NCI-H2227 (cell line): ENCODE data around the gene ADAM12.
"Not testable (repeated sequence)": the region's sequence is repeated elsewhere in the genome, so short reads cannot be mapped to it uniquely, and the experiment has no call there.

Source experiments
- DNase-seq: peaks from one replicate; lab custom pipeline; 2025; ENCODE audit not compliant: unreplicated experiment; lab: John Stamatoyannopoulos, UW

The ADAM12 gene

DNA sequence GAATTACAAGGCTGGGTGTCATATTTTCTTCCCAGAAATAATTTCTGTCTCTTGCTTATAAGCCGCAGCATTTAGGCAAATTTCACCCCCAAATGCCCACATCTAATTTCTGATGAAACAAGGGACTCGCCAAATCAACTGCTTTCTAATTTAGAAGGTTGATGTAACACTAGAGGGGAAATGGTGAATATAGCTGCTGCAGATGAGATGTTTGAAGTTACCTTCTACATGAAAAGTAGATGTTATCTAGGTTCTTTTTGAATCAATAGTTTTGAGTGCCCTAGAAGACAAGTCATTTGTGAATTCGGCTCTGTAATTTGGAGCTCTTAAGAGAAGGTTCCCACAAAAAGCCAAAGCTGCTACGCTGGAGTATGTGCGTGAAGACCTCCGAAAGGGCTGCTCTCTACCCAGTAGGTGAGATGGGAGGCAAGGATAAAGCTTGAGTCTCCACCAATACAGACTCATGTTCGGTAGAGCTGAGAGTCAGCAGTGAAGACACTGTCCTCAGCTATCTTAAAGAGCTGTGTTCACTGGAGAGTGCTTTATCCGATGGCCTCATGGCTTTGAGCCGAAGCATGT is 392.5 kb downstream of the ADAM12 start:
- no peak for DNase-seq

DNA sequence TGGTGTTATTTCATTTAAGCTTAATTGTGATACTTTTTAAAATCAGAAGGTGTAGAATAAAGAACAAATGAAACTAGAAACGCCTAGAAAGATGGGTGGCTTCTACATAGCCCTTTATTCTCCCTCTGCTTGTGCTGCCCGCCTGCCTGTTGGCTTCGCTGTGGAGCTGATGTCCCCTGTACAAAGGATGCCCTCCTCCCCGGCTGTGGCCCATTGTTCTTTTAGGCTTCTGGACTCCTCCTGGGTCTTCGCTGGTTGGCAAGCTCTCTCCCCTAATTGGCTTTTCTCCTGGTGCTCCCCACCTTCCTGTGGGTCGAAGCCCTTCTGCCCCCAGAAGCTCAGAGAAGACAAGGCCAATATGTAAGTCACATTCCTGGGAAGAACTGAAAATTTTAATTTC is 393.7 kb downstream of the ADAM12 start:
- DNase-seq: no peak

DNA sequence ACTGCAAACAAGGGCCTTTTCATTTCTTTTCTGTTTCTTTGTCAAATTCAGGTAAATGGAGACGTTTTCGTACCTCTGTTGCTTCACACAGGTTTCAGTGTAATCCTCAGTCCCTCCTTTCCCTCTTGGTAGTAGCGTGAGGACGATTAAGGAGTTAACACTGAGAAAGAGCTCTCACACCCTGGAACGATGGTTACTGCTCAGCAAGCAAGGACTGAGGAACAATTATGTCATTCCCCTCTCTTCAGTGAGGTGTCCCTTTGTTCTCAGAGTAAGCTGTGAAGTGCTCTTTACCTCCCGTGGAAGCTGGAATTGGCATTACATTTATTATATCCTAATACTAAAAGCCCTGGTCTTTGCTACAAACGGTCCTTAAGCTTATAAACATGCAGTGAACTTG is 396.0 kb downstream of the ADAM12 start:
- DNase-seq: no peak

DNA sequence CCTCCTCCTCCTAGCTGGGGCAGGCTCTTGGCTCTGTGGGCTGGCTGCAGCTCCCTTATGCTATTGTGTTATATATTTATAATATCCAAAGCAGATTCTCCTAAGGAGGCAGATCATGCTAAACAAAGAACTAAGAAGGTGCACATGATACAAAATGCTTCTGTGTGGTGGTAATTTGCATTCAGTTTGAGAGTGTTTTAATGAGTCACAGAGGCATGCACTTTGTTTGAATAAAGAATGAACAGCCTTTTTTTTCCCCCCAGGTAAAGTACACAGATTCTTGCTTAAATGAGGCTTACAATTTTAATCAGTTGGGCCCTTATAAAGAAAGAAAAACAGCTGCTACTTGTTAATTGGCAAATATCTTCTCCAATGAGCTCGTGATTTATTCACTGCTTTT is 396.9 kb downstream of the ADAM12 start:
- no peak for DNase-seq

DNA sequence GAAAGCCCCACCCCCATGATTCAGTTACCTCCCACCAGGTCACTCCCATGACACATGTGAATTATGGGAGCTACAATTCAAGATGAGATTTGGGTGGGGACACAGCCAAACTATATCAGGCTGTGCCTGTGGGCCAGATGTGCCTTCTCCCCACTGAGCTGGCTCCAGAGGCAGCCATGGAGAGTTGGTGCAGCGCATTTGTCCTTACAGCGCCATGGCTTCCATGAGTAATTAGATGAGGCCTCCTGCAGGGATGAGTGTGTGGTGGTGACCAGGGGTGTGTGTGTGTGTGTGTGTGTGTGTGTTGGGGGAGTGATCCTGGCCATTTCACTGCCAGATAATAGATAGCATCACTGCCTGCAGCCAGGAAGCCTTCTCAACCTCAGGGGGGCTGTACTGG is 397.3 kb downstream of the ADAM12 start:
- no peak for DNase-seq

DNA sequence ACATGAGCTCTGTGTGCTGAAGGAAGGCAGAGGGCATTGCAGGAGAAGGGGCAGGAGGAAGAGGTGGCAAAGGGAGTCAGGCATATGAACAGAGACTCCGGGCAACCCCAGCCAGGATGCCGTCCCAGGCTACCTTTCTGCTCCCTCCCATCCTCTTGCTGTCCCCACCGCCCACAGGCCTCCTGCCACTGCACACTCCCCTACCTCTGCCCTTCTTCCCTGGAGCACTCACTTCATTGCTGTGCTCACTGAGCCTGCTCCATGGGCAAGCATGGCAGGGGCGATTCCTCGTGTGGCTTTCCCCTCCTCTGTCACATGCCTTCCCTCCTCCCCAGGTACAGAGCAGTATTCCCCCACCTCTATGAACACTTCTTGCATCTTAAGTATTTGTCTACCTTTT is 398.5 kb downstream of the ADAM12 start:
- DNase-seq: no peak

DNA sequence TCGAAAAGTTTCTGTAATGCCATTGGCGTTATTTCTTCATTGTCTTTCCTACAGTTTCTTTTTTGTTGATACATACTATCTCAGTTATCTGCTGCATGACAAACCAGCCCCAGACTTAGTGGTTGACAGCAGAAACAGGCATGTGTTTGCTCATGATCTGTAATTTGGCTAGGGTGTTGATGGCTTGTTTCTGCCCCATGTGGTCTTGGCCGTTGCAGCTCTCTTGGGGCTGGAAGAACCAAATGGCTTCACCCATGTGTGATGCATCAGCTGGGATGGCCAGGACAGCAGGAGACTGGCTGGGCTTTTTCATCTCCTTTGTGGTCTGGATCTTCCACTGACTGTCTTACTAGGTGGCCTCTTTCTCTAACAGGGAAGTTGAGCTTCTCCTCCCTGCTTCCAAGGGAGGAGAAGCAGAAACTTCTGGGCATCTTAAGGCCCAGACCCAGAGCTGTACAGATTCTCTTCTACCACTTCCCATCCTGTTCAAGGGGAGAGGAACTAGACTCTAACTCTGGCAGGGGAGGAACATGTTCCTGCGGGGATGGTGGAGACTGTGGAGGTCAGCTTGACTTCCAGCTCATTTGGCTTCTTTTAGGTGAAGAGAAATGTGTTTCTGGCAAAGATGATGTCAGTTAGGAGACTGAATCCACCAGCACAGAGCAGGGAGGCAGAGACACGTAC is 402.6 kb downstream of the ADAM12 start:
- DNase-seq: no peak

DNA sequence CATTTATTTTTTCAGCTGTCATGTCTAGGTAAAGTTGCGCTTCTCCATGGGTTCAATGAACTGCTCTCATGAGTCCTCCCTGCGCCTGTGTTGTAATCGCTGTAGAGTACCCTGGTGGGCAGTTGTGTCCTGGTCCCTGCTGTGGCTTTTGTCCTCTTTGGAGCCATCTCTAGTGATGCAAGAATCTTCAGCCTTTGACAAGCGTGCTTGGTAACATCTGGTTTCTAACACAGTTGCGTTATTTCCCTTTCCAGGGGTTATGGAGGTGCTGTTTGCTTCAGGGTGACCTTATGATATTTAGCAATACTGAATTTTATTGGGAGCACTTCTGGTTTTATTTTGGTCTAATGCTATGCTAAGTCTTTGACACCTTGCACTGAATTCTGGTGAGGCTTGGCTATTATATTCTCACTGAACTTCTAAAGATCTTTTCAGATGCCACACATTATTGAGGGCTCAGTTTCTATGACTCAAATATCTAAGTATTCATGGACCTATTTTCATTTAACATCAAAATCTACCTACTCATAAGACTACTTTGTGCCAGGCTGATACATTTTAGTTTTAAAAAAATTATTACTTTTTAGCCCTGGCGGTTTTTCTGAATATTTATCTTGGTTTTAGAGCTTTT is 403.3 kb downstream of the ADAM12 start:
- DNase-seq: no peak

DNA sequence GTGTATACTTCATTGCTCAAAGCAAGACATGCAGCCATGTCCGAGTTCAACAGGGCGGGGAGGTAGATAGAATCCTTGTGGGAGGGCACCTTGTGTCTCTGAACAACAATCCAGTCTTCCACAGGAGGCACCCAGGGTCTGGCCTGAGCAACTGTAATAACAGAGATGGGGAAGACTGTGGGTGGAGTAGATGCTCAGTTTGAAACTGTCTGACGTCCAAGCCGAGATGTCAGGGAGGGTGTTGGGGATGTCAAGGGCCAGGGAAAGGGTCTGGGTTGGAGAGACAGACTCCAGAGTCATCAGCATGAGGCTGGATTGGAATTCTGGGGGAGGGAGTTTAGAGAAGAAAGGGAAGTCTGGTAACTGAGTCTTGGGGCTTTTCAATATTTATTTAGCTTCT is 403.9 kb downstream of the ADAM12 start:
- no peak for DNase-seq

DNA sequence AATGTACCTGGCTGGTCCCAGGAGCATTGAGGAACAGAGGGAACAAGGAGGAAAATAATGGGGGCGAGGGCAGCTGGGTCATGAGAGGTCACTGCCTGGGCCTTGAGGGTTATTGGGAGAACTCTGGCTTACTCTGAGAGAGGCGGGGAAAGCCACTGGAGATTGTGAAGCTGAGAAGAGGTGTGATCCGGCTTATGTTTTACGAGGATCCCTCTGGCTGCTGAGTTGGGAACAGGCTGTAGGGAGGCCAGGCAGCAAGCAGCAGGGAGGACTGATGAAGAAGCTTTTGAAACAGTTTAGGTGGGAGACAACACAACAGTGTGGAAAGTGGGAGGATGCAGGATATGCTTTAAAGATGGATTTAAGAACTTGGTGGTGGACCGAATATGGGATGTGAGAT is 404.6 kb downstream of the ADAM12 start:
- DNase-seq: no peak

DNA sequence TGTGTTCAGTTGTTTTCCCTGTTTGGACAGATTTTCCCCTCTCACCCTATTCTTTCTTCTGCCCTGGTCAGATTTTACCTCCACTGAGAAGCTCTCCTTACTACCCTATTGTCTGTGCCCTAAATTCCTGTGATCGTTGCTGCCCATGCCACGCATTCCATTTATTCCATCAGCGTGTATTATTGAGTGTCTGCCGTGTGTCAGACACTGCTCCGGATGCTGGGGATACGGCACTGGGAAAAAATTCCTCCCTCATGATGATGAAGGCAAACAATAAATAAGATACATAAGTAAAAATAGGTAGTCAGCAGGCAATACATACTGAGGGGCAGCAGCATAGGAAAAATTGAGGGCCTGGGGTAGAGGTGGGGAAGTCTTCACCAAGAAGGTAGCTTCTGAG is 405.1 kb downstream of the ADAM12 start:
- no peak for DNase-seq

DNA sequence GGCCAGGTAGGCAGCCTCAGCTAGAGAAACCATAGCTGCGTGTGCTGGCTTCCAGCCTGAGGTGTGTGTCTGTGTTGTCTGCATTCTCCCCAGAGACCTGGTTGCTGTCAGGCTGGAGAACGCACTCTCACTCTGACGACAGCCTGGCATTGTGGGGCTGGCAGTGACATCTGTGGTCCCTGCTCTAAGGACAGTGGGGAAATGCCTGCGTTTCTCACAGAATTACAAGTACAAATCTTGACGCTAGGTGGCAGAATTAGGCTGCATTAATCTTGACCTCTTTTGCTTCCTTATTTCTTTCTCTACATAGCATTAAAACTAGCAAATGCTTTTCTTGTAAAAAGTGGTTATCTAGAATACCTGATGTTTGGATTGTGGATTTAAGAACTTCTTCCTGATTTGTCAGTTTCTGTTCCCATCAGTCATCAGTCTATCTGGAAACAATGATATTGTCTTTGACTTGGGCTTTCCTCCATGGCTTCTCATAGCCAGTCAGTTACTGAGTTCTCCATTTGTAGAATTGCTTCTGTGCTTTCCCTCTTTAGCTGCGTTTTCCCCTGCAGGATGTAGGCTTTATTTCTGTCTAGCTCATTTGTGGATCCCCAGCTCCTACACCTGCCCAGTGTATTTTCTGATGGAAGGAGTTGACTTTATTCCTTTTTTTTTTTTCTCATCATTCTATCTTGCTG is 405.9 kb downstream of the ADAM12 start:
- DNase-seq: no peak

DNA sequence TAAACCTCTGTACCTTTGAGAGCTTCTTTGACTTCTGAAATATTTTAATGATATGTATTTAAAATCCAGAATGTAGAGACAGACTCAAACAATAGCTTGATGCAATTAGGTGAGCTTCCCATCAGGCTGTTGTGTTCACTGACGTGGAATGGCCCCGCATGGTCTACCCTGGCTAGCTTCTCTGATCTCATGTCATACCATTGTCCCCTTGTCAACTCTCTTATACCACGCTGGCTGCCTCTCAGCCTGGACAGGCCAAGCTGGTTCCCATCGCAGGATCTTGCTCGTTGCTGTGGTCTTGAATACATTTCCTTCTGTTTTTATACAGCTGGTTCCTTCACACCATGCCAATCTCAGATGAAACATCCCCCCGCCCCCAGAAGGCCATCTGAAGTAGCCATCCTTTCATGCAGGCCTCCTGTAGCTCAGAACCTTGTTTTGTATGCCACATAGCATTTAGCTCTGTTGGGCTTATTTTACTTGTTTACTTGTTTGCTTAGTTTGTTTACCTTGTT is 407.7 kb downstream of the ADAM12 start:
- no peak for DNase-seq

DNA sequence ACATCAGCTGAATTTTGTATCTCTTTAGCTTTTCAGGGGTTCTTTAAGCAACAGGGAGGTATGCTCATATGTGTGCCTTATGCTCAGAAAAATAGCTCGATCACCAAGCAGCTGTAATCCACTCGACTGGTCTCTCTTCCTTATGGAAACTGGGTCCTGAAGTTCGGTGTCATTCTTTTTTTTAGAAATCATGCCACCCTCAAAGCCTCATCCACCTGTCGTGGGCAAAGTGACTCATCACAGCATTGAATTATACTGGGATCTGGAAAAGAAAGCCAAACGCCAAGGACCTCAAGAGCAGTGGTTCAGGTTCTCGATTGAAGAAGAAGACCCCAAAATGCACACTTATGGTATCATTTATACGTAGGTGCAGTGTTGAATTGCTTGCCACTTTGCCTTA is 408.3 kb downstream of the ADAM12 start:
- no peak for DNase-seq

DNA sequence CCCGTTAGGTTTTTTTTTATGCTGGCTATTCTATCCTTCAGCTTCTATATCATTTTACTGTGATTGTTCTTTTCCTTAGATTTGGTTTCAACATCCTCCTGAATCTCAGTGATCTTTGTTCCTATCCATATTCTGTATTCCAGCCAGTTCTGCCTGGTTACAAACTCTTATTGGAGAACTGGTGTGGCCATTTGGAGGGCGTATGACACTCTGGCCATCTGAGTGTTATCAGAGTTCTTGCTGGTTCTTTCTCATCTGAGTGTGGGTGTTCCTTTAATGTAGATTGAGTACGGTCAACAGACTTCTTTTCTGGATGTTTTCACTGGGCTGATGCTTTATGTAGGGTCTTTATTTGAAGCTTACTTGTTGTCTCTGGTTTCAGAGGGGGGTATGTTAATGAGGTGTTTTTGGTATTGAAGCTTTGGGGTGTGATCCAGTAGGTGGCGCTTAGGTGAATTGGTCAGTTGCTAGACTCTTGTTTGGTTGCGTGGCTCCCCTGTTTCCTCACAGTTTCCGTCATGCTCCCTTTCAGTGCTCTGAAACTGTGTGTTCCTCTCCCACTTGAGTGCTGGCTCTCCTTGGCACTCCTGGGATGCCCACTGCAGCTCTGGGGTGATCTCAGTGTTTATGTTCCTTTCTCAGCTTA is 411.2 kb downstream of the ADAM12 start:
- DNase-seq: no peak

DNA sequence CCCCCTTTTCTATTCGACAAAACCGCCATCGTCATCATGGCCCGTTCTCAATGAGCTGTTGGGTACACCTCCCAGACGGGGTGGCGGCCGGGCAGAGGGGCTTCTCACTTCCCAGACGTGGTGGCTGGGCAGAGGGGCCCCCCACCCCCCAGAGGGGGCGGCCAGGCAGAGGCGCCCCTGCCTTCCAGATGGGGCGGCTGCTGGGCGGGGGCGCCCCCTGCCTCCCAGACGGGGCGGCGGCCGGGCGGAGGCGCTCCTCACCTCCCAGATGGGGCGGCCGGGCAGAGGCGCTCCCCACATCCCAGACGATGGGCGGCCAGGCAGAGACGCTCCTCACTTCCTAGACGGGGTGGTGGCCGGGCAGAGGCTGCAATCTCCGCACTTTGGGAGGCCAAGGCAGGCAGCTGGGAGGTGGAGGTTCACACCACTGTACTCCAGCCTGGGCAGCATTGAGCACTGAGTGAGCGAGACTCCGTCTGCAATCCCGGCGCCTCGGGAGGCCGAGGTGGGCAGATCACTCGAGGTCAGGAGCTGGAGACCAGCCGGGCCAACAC is 418.1 kb downstream of the ADAM12 start:
- not testable (repeated sequence) for DNase-seq

DNA sequence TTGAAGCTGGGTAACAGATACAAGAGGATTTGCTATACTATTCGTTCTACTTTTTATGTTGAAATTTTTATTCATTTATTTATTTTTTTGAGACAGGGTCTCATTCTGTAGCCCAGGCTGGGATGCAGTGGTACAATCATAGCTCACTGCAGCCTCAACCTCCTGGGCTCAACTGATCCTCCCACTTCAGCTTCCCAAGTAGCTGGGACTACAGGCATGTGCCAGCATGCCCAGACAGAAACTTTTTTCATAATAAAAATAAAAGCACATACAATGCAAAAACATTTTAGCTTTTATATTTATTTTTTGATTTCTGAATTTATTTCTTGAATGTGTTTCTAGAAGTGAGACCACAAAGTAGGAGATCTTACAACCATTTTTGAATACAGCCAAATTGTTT is 420.7 kb downstream of the ADAM12 start:
- DNase-seq: no peak

DNA sequence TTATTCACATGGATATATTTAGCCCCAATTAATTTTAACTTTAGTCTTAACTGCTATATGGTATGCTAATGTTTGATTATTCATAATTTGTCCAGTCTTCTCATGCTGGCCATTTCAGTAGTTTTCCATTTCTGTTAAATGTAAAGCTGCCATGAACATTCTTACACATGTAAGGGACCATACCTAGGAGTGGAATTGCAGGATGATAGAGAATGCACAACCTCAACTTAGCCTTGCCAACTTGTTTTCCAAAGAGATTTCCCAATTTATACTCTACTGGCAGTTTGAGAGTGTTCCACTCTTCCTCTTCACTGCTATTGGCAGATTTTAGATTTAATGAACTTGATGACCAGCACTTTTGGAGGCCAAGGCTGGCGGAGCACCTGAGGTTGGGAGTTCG is 423.7 kb downstream of the ADAM12 start:
- no peak for DNase-seq
